GM18499 (cell line): Measurements from ENCODE around the gene SMIM20.
"Not testable (repeated sequence)": the region's sequence is repeated elsewhere in the genome, so short reads cannot be mapped to it uniquely, and the experiment has no call there.

Source experiments
- ATAC-seq: cut with Tn5 transposase; IDR thresholded peaks from one replicate; pipeline ENCODE4 v1.9.1; 2021; ENCODE audit warnings: moderate number of reproducible peaks; ENCODE audit not compliant: insufficient read depth, unreplicated experiment

Gene SMIM20

DNA sequence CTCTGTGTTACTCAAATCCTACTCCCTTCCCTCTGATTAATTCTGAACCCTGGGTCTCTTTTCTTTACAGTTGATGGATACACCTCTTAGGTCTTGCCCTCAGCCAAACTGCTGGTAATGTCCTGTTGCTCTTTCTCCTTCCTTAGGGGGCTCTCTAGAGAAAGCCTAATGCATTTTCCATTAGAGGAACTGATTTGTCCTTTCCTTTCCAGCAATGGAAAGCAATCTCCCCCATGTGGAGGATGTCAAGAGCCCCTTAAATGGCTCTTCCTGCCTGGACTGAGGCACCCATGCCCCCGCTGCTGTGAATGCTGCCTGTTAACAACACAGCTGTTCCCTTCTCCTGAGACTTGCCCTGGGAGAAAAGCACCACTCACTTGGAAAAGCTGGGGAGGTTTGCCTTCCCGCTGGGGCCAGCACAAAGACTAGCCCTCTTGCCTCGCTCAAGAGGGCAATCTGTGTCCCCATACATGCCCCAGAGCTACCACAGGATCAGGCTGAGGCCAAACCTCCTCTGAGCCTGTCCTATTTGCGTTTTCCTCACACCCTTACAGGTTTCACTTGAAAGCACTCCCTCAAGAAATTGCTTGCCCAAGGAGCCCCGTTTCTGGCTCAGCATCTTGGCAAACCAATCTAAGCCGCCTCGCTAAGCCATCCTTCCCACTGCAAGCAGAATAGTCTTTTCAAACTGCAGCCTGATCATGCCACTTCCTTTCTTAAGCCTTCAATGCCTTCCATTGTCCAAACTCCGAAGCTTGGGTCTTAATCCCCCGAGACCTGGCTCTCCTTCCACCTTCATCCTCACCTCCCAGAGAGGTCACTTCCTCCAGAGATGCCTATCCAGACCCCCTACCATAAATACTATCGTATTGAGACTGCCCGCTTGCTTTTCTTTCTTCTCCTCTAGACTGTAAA, 23.2 kb upstream of the SMIM20 start:
- ATAC-seq, result no peak

DNA sequence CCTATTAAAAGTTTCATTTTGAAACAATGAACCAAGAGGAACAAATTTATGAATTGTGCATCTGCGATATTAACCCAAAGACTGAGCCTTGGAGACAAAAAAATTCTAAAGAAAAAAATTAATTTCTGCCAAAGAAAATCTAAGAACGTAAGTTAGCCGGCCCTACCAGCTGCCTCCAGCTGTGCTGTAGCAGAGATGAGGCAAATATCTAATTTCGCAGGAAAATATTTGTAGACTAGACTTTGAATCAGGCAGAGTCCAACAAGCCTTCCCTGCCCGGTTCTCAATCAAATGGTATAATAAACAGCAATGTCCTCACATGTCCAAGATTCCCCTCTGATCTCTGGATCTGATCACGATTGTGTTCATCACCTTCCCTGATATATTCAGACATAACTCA, 21.2 kb upstream of the SMIM20 start:
- ATAC-seq, result no peak

DNA sequence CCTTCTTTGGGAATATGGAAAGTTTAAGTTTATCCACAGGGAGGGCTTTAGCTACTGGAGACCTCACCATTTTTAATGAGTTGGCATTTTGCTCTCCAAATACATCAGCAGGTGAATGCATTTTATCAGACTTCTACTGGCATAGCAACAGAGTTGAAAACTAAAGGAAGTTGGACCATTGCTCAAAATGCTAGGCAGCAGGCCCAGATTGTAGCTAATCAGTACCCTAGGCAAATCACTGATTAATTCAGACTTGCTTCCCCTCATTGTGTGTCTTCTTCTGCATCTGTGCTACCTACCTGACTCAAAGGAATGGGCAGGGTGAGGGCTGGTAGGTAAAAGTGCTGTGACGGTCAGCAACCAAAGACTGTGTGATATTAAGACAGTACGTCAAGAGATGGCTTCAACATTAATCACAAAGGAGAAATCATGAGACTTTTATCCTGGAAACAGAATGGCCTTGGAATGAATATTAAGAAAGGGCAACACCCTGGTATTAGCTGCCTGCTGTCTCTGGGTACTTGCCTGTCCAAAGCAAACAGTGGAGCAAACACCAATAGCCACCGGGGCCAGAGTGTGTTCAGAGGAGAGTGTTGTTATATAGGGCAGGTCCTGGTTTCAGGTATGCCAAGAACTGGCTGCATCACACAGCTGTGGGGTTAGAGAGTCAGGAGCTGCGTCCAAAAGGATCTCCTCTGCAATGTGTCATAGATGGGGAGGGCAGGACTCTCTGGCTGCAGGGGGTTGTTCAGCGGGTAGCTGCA, 17.1 kb upstream of the SMIM20 start:
- no peak for ATAC-seq

DNA sequence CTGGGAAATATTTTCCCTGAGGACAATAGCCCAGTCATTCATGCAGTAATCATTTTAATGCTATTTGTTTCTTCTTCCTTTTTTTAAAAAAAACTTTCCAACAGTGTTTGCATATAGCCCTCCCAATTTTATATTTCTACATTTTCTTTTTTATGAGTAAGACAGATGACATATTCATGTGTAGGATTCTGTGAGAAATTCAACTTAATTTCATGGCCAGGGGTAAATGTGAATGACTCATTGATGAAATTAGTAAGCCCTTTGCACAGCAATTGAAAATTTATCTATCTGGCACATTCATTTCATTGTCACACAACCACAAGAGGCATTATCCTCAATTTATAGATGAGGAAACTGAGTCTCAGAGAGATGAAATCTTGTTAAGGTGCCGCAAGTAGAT, 13.7 kb upstream of the SMIM20 start:
- no peak for ATAC-seq

DNA sequence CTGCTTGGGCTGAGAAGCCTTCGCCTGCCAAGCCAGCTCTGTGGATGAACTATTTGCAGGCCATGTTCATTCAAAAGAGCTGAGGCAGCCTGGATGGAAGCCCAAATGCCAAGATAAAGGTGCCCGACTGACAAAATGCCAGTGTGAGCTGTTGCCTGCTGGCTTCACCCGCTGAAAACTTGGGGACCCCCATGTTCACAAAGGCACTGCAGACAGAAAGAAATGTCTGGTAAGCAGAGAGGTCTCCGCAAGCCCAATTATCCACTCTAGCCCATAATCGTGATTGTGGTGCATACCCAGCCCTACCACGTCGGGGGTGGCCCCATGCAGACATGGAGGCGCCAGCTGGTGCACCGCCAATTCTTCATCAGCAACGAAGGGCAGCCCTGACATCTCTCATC, 13.0 kb upstream of the SMIM20 start:
- no peak for ATAC-seq

DNA sequence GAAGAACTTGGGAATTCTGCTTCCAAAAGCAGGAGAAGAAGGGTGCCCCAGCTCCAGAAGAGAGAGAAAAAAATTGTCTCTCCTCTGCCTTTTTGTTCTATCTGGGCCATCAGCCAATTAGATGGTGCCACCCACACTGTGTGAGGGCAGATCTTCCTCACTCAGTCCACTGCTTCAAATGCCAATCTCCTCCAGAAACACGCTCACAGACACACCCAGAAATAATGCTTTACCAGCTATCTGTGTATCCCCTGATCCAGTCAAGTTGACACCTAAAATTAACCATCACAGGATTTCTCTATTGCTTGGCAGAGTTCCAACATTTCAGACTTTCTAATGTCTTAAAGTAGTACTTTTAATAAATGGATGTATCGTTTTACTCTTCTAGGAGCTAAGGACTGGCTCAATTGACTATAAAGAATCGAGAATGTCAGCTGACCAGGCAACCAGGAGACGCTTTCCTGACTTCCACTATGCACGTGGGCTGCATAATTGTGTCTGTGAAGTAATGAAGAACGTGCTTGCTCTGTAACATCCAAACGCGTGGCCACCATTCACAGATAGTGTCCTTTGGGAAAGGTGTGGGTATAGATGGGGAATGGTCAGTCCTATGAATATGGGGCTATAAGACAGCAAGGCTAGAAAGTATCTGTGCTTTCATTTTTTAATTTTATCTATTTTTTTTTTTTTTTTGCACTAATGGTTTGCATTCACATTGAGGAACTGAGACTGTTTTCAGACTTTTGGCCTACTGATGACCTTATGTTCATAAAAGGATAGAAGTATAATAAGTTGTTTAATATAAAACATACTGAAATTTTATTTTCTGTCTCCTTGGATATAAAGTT, 9.9 kb upstream of the SMIM20 start:
- ATAC-seq, result peak; percentile 58

DNA sequence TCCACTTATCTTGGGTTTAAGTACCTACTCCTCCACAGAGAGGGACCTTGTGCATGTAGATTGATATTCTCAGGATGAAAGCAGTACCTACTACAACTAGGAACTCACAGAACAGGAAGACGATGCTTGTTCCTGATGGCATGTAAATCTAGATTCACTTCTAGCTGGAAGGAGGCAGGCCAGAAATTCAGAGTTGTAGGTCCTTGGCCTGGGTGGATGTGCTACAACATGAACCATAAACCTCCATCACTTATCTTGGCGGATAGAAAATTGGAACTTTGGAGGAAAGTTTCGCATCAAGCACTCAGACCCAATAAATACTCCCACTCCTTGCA, 9.3 kb upstream of the SMIM20 start:
- peak; percentile 26 for ATAC-seq

DNA sequence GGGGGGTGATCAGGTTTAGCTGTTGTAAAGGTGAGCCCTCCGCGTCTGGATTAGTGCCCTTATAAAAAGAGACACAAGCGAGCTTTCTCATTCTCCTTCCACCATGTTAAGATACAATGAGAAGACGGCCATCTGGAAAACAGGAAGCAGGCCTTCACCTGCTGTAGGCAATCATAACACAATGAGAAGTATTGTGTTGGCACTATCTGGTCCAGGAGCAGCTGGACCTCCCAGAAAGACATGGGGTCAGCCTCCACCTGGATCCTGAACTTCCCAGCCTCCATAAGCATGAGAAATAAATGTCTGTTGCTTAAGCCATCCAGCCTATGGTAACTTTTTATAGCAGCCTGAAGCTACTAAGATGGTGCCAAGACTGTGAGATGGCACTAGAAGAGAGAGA, 8.6 kb upstream of the SMIM20 start:
- no peak for ATAC-seq

DNA sequence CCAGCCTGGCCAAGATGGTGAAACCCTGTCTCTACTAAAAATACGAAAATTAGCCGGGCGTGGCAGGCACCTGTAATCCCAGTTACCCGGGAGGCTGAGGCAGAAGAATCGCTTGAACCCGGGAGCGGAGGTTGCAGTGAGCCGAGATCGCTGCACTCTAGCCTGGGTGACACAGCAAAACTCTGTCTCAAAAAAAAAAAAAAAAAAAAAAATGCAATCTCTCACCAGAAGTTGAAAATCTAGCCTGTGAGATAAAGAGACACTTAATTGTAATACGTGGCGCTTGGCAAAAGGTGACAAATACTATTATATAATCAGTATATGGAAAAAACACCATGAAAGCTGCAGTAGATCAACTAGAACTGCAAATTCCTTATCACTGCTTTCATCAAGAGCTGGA, 7.9 kb upstream of the SMIM20 start:
- not testable (repeated sequence) for ATAC-seq

DNA sequence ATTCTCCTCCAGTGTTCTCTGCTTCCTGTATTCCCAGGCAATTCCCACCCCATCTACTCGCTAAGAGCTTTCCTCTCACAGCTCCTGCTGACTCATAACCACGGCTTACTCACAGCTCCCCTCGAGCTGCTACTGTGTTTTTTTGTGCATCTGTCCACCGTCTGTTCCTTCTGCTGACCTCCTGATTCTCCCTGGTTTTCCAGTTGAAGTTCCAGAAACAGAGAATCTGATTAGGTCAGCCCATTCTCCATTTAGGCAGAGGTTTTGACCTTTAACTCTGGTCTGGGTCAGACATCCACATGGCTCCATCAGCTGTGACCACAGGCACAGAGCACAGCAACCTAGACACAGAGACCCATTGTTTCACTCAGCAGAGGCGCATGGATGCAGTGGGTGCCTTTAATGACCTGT, 5.5 kb upstream of the SMIM20 start:
- no peak for ATAC-seq

DNA sequence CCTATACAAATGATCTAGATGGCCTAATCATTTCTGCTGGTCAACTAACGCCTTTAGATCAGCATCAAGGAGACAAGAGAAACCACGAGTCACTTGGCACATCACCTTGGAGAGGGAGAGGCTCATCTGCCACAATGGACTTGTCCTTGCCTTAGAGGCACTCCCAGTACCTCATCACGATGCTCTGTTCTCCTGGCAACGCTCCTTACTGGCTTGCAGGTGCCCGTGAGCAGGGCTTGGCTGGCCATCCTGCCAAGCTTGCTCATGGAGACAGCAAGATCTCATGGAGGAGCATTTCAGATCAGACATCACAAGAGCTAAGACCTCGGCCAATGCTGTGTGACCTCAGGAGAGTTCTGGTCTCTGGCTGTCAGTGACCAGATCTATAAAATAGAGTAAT, 2.7 kb upstream of the SMIM20 start:
- ATAC-seq, result no peak

DNA sequence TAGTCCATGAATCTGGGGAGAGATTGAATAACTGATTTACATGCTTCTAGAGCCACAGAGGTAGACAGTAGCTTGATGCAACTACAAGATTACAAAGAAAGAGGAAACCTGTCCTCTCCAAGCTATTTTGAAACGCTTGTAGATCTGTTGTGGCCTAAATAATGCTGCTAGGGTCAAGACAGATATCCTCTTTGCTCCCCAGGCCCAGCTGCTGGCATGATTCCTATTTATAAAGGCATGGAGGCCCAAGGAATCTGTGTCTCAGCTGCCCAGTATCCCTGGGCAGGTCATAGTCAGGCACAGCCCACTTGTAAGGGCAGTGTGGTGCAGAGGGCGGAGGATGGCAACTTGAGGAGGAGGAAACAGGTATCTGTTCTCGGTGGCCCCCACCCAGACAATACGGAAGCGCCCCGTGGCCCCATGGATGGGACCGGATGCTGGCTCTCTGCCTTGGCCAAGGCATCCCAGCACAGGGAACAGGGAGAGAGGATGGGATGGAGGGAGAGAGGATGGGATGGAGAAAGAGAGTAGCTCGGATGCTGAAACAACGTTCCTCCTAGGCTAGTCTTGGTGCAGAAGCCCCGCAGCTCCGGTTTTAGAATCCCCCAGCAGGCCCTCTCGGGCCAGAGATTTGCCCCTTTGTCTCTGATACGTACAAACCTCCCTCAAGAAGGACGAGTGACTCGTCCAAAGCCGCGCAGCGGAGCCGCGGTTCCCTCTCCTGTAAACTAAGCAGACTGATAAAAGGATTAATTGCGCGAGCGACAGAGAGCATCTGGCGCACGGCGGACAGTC, 767 bp upstream of the SMIM20 start:
- ATAC-seq, result no peak

DNA sequence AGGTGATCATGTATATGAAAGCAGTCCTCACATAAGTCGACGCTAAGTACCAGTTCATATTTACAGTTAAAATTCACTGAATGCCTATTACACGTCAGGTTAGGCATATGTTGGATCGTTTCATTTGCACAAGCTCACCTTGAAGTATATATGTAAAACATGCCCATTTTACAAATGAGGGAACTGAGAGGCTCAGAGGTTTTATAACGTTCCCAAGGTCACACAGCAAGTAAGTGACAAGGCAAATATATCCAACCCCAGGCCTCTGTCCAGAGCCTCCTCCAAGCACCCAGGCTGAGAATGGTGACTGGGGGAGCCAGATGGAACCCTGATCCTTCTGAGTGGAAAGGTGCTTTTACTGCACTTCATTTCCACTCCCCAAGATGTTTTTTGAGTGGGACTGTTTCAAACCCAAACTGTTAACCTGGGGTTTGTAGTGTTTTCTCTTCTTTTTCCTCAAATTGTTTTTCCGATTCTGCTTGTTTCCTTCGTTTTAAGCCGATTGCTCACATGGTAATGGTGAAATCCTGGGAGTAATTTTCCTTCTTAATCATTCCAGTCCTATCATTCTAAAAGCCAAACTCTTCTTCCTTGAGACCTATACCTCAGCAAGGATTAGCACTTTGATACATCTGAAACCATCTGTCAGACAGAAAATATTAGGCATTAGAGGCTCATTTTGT, 791 bp downstream of the SMIM20 start:
- ATAC-seq, result no peak

DNA sequence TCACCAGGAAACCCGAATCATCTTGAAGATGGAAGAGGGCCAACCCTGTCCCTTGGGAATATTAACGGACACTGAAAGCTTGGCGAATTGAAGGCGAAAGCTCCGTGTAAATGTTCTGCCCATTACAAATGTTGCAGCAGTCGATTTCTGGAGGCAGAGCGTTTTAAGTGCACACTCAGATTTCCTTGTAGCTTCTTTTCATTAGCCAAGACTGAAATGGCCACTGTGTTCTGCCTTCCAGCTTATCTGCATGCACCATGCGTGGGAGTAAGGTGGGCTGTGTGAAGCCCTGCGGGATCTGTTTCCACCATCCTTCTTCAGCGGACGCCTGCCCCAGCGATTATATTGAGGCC, 1.3 kb downstream of the SMIM20 start:
- ATAC-seq, result no peak

DNA sequence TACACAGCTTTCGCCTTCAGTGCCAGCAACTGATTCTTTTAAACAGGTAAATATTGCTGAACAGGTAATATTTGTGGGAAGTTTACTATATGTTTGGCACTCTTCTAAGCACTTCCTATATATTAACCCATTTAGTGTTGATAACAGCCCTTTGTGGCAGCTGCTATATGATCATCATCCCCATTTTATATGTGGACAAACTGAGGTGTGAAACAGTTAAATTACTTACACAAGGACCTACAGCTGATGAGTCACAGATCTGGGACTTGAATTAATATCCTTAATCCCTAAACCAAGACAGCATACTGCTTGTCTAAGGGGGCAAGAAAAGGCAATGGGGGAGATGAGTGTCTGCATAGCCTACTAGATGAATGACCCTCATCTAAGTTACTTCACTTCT, 2.9 kb downstream of the SMIM20 start:
- ATAC-seq, result no peak

DNA sequence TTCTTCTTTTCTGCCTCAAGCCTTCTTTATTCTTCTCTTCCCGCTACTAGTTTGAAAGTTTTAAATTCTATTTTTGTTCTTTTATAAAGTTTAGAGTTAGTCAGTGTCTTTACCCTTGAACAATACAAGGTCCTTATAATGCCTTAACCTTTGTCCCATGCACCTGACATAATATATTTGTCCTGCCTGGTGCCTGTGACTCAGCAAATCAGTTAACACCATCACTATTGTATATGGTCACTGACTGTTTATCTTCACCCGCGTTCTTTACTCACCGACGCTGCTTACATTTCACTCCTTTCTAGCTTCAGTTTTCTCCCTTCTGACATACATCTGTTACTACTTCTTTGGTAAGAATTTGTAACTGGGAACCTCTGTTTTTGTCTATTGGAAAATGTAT, 5.7 kb downstream of the SMIM20 start:
- no peak for ATAC-seq

DNA sequence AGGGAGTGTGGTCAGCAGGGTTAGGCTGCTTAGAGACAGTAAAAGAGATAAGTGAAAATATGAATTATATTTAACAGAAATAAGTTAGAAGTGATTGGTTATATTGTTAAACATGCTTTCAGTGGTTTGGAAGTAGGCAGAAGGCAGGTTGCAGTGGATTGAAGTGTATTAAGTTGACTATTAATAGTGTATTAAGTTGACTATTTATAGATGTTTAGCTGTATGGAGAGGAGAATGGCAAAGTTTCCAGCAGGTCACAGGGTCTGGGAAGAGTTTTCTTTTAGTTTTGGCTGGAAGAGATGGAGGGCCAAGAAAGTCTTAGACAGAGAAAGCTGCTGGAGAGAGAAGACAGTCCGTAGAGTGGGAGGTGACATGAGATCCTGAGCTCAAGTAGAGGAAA, 7.9 kb downstream of the SMIM20 start:
- ATAC-seq, result no peak

DNA sequence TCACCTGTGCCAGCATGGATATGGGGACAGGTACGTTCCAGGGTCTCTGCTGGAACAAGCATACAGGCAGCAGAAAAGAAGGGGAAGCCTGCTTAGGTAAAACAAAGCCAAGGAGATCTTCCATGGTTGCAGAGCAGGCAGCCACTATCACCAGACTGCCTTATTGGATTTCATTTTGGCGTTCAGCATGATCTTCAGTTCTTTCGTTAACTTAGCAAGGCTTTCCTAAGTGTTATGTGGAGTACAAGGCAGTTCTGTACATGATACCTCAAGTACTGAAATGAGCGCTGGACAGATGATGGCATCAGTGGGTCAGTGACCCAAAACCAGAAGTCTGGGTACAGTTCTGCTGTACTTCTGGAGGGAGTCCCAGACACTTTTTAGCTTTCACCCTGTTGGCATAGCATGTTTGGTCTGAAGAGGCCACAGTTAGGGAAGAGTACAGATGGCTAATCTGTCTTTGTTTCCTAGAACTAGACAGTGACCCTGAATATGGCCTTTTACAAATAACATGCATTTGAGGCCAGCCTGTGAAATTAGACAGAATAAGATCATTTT, 8.9 kb downstream of the SMIM20 start:
- no peak for ATAC-seq

DNA sequence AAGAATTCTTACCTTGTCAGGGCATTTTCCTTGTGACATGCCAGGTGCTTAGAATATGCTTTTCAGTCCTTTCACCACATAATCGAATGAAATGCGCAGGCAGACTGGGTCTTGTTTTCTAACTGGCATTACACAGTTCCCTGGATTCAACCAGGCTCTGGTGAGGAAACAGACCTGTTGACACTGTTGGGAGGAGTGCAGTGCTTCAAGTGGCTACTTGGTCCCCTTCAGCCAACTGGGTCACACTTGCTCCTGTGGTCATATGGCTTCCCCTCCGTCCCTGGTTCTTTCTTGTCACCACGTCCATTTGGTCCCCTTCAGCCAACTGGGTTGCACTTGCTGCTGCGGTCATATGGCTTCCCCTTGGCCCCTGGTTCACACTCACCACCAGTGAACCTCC, 9.7 kb downstream of the SMIM20 start:
- ATAC-seq, result no peak
